Activated CD8-positive, alpha-beta memory T cell treated with anti-CD3 and anti-CD28 coated beads, Interleukin-2, amount 10 ng/mL, durations not matched to agents 7 days and 5 days (primary cell): ENCODE measurements around the gene ARMS2. TPM values are rescaled to one million over a fixed set of nuclear protein-coding genes. Genes with fewer than 3 reads are reported as not detected.

Experiments used
- ATAC-seq: fragments of 150-1000 bp; cut with Tn5 transposase; one replicate; pipeline ENCODE4 v1.10.0; 2021; ENCODE audit warnings: moderate library complexity
- CTCF ChIA-PET: fragments of 350-600 bp; sonication (Branson Sonifier 250); formaldehyde crosslinking; loops from one replicate; lab custom pipeline; 2021; ENCODE audit warnings: antibody characterized with exemption; lab: Charles Lee
- DNase-seq: peaks from one replicate; pipeline ENCODE4 v3.0.0-alpha.2; 2020
- H3K27ac Mint-ChIP-seq: one replicate; pipeline ENCODE4 v1.8.0; 2021; ENCODE audit warnings: mild to moderate bottlenecking, mixed read lengths
- H3K27me3 Mint-ChIP-seq: one replicate; pipeline ENCODE4 v1.8.0; 2021; ENCODE audit warnings: mixed read lengths
- H3K36me3 Mint-ChIP-seq: one replicate; pipeline ENCODE4 v1.8.0; 2021; ENCODE audit warnings: mild to moderate bottlenecking, mixed read lengths
- H3K4me1 Mint-ChIP-seq: one replicate; pipeline ENCODE4 v1.8.0; 2021; ENCODE audit warnings: mixed read lengths
- H3K4me3 Mint-ChIP-seq: one replicate; pipeline ENCODE4 v1.8.0; 2021; ENCODE audit warnings: mild to moderate bottlenecking, moderate library complexity, mixed read lengths
- H3K9me3 Mint-ChIP-seq: one replicate; pipeline ENCODE4 v1.8.0; 2022; ENCODE audit warnings: low read depth, mixed read lengths
- total RNA-seq, 2 experiments: library from RNA; stranded (reverse); gene quantifications; one replicate each; pipeline ENCODE4 v1.2.3, GENCODE V29; 2021

The ARMS2 gene
- total RNA-seq, 2 experiments from 2014 or later, result not detected

GRCh38 chr10:122484276-122485060, 30.0 kb downstream of the ARMS2 start:
- H3K9me3 Mint-ChIP-seq, result no peaks in the 10 kb centered on the region
- CTCF ChIA-PET, result no interaction called here
- no peak for DNase-seq
- no peak overlapping the region for H3K4me3 Mint-ChIP-seq
- H3K27me3 Mint-ChIP-seq, result peaks cover 41% of the 10 kb centered on the region
- no peaks in the 10 kb centered on the region for H3K4me1 Mint-ChIP-seq
- H3K36me3 Mint-ChIP-seq, result peaks cover 1% of the 10 kb centered on the region
- H3K27ac Mint-ChIP-seq, result no peak overlapping the region
- ATAC-seq, result no peak

DNA sequence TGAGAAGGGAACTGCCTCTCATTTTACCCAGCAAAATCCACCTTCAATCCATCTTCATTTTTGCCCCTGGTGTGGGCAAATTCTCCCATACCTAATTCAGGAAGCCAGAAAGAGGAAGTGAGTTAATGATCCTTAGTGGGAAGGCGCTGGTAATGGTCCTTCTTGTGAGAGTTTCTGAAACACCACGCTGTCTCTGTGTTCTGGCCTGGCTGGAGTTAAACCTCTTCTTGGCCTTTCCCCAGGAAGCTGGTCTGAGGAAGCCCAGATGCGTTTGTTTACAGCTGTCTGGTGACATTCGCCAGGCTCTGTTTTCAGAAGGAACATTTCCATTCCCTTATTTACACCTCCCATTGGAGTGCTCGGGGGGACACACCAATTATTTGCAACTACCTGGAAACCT, 31.2 kb downstream of the ARMS2 start:
- CTCF ChIA-PET, result interaction anchor here (3.0 kb wide), 1 partner anchor 80 kb away, joined by 9 read pairs; no protein-coding TSS in a partner anchor
- Mint-ChIP-seq H3K9me3 (no peaks in the 10 kb centered on the region), H3K27me3 (peaks cover 49% of the 10 kb centered on the region), H3K36me3 (peaks cover 1% of the 10 kb centered on the region), H3K27ac (no peak overlapping the region), H3K4me3 (no peak overlapping the region), H3K4me1 (peaks cover 5% of the 10 kb centered on the region)
- ATAC-seq (no peak), DNase-seq (no peak)

DNA sequence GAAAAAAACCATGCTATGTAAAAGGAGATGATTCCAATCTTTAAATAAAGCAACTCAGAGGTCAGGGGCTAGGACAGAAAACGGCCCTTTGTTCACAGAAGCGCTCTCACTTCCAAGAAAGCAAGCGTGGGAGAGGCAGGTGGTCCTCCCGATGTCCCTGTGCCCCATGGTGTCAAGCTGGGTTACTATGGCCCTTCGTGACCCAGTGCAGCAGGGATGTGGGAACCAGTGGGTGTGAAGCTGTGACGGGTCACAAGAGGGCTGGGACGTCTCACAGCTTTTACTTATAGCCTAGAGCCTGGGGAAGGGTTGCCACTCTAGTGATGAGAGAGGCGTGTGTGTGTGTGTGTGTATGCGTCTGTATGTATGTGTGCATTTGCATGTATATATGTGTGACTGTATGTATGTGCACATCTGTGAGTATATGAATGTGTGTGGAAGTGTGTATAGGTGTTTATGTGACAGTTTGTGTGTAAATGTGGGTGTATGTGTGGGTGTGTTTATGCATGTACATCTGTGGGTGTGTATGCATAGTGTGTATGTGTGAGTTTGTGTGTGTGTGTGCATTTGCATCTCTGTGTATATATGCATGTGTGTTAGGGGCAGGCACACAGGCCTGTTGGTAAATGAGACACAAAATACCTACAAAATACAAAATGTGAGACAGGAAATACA, 32.1 kb downstream of the ARMS2 start:
- Mint-ChIP-seq H3K4me1 (peaks cover 14% of the 10 kb centered on the region), H3K9me3 (no peaks in the 10 kb centered on the region)

GRCh38 chr10:122487174-122487765, 32.8 kb downstream of the ARMS2 start:
- Mint-ChIP-seq H3K36me3 (no peaks in the 10 kb centered on the region), H3K9me3 (no peaks in the 10 kb centered on the region), H3K27ac (no peak overlapping the region), H3K4me3 (no peak overlapping the region), H3K4me1 (peaks cover 19% of the 10 kb centered on the region), H3K27me3 (peaks cover 47% of the 10 kb centered on the region)
- CTCF ChIA-PET, result interaction anchor here (3.0 kb wide), 1 partner anchor 79 kb away, joined by 9 read pairs; no protein-coding TSS in a partner anchor
- ATAC-seq (no peak), DNase-seq (no peak)

More for the DNA sequence above, 32.1 kb downstream of the ARMS2 start:
- no peak for DNase-seq
- Mint-ChIP-seq H3K27me3 (peaks cover 51% of the 10 kb centered on the region), H3K36me3 (peaks cover 1% of the 10 kb centered on the region), H3K27ac (no peak overlapping the region), H3K4me3 (no peak overlapping the region)
- CTCF ChIA-PET, result interaction anchor here (3.0 kb wide), 1 partner anchor 79 kb away, joined by 9 read pairs; no protein-coding TSS in a partner anchor
- ATAC-seq, result no peak

GRCh38 chr10:122490268-122490667, 35.8 kb downstream of the ARMS2 start:
- no peak for ATAC-seq
- CTCF ChIA-PET, result interaction anchor here (1.3 to 2.3 kb wide), 4 partner anchors 20 to 79 kb away, joined by 3 to 10 read pairs (median 7); no protein-coding TSS in a partner anchor
- DNase-seq, result no peak
- no peak overlapping the region for H3K4me3 Mint-ChIP-seq
- H3K9me3 Mint-ChIP-seq, result no peaks in the 10 kb centered on the region
- no peaks in the 10 kb centered on the region for H3K36me3 Mint-ChIP-seq
- no peak overlapping the region for H3K27ac Mint-ChIP-seq
- H3K27me3 Mint-ChIP-seq, result peaks cover 48% of the 10 kb centered on the region
- peaks cover 21% of the 10 kb centered on the region for H3K4me1 Mint-ChIP-seq

GRCh38 chr10:122490786-122491680, 36.6 kb downstream of the ARMS2 start:
- H3K4me3 Mint-ChIP-seq, result no peak overlapping the region
- peaks cover 23% of the 10 kb centered on the region for H3K4me1 Mint-ChIP-seq
- peak; percentile 84 for DNase-seq
- H3K27me3 Mint-ChIP-seq, result peaks cover 53% of the 10 kb centered on the region
- H3K9me3 Mint-ChIP-seq, result no peaks in the 10 kb centered on the region
- ATAC-seq, result peak; percentile 93
- CTCF ChIA-PET, result interaction anchor here (1.0 to 2.3 kb wide), 6 partner anchors 8 to 192 kb away, joined by 3 to 10 read pairs (median 4); no protein-coding TSS in a partner anchor
- no peak overlapping the region for H3K27ac Mint-ChIP-seq
- H3K36me3 Mint-ChIP-seq, result no peaks in the 10 kb centered on the region

- no peak overlapping the region for H3K4me3 Mint-ChIP-seq
- no peaks in the 10 kb centered on the region for H3K9me3 Mint-ChIP-seq
- no peaks in the 10 kb centered on the region for H3K36me3 Mint-ChIP-seq
- ATAC-seq, result no peak
- CTCF ChIA-PET, result interaction anchor here (1.2 to 2.3 kb wide), 4 partner anchors 24 to 193 kb away, joined by 3 to 10 read pairs (median 7); no protein-coding TSS in a partner anchor
- DNase-seq, result no peak
- no peak overlapping the region for H3K27ac Mint-ChIP-seq
- peaks cover 55% of the 10 kb centered on the region for H3K27me3 Mint-ChIP-seq
- peaks cover 28% of the 10 kb centered on the region for H3K4me1 Mint-ChIP-seq
Observed at GRCh38 chr10:122492006-122492405, 37.6 kb downstream of the ARMS2 start.

DNA sequence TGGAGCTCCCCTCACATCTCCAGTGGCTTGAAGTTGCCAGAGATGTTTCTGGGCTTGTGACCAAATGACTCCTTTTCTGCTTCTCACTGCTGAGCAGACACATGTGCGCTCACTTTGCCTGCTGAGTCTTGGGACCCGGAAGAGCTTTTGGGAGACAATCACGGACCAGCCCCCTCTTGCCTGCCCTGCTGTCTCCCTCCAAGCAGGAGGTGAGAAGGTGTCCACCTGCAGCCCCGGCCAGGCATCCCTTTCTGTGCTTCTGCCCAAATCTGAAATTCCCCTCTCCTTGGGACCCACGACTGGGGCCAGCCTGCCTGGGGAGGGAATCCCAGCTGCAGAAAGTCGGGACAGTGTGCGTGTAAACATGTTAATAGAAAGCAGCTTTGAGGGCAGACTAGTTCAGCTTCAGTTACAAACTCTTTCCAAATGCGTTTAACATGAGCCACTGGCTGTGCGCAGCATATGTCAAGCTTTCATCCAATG, 38.6 kb downstream of the ARMS2 start:
- no peaks in the 10 kb centered on the region for H3K36me3 Mint-ChIP-seq
- H3K9me3 Mint-ChIP-seq, result no peaks in the 10 kb centered on the region

GRCh38 chr10:122493761-122494160, 39.3 kb downstream of the ARMS2 start:
- CTCF ChIA-PET, result interaction anchor here (2.1 to 4.2 kb wide), 2 partner anchors 22 to 72 kb away, joined by 7 to 16 read pairs; no protein-coding TSS in a partner anchor
- DNase-seq (no peak), ATAC-seq (no peak)
- Mint-ChIP-seq H3K27me3 (peaks cover 56% of the 10 kb centered on the region), H3K4me1 (peaks cover 28% of the 10 kb centered on the region), H3K4me3 (no peak overlapping the region), H3K9me3 (no peaks in the 10 kb centered on the region), H3K27ac (no peak overlapping the region), H3K36me3 (no peaks in the 10 kb centered on the region)

More for the DNA sequence above, 38.6 kb downstream of the ARMS2 start:
- DNase-seq (no peak), ATAC-seq (no peak)
- Mint-ChIP-seq H3K27me3 (peaks cover 54% of the 10 kb centered on the region), H3K27ac (no peak overlapping the region), H3K4me1 (peaks cover 28% of the 10 kb centered on the region), H3K4me3 (no peak overlapping the region)
- CTCF ChIA-PET, result interaction anchor here (2.1 kb wide), 1 partner anchor 22 kb away, joined by 7 read pairs; no protein-coding TSS in a partner anchor

DNA sequence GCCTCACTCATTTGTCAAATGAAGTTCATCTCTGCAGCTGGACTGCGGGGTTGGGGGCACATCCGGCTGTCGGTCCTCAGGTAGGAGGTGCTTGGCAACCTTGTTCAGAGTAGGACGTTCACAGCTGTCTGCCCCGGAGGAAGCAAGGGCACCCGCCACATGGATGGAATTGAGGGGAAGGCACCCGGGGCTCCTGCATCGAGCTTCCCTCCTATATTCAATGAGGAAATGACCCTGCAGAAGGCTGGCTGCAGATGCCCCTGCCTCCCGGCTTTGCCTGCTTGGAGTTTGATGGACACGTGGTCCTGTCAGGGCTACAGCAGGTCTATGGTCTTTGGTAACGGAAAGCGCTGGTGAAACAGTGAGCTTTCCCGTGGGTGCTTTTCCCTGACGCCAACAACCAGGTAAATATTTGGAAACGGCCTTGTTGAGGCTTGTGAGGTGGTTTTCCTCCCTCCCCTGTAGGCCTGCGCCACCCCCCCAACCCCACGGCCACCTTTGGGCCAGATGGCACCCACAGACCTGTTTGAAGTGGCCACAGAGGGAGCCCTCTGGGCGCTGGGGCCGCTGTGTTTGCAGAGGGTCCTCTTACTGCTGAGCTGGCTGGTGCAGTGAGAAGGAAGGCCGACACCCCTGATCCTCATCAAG, 39.8 kb downstream of the ARMS2 start:
- no peaks in the 10 kb centered on the region for H3K9me3 Mint-ChIP-seq
- H3K36me3 Mint-ChIP-seq, result no peaks in the 10 kb centered on the region
- H3K27ac Mint-ChIP-seq, result no peak overlapping the region
- ATAC-seq, result no peak
- no peak for DNase-seq
- H3K27me3 Mint-ChIP-seq, result peaks cover 50% of the 10 kb centered on the region
- peaks cover 28% of the 10 kb centered on the region for H3K4me1 Mint-ChIP-seq
- CTCF ChIA-PET, result interaction anchor here (2.1 to 4.2 kb wide), 2 partner anchors 21 to 71 kb away, joined by 7 to 16 read pairs; no protein-coding TSS in a partner anchor
- H3K4me3 Mint-ChIP-seq, result no peak overlapping the region

- DNase-seq (no peak), ATAC-seq (no peak)
- H3K27ac Mint-ChIP-seq, result no peak overlapping the region
- H3K36me3 Mint-ChIP-seq, result no peaks in the 10 kb centered on the region
- peaks cover 50% of the 10 kb centered on the region for H3K27me3 Mint-ChIP-seq
- no peaks in the 10 kb centered on the region for H3K9me3 Mint-ChIP-seq
- H3K4me3 Mint-ChIP-seq, result no peak overlapping the region
- peaks cover 28% of the 10 kb centered on the region for H3K4me1 Mint-ChIP-seq
- CTCF ChIA-PET, result interaction anchor here (2.1 to 4.2 kb wide), 2 partner anchors 21 to 71 kb away, joined by 7 to 16 read pairs; no protein-coding TSS in a partner anchor
Observed at GRCh38 chr10:122494833-122495232, 40.4 kb downstream of the ARMS2 start.
